Naive thymus-derived CD4-positive, alpha-beta T cell (primary cell): ENCODE data around the gene MACO1. TPM values are rescaled to one million over a fixed set of nuclear protein-coding genes. Genes with fewer than 3 reads are reported as not detected.
"Not testable (repeated sequence)": the region's sequence is repeated elsewhere in the genome, so short reads cannot be mapped to it uniquely, and the experiment has no call there.

Source experiments
- ATAC-seq: fragments of 150-1000 bp; cut with Tn5 transposase; 2 replicates; pipeline ENCODE4 v1.10.0; 2021; ENCODE audit warnings: mild to moderate bottlenecking, moderate library complexity
- CTCF ChIA-PET: fragments of 350-600 bp; sonication (Branson Sonifier 250); formaldehyde crosslinking; loops from one replicate; lab custom pipeline; 2021; ENCODE audit warnings: antibody characterized with exemption; lab: Charles Lee
- POLR2A ChIA-PET: fragments of 350-600 bp; sonication (Branson Sonifier 250); formaldehyde crosslinking; loops from one replicate; lab custom pipeline; 2021; ENCODE audit warnings: antibody characterized with exemption, inconsistent platforms; lab: Charles Lee
- DNase-seq, 9 donors: peaks; one replicate each; pipeline versions ENCODE4 v3.0.0 to v3.0.0-alpha.2; 2020 to 2022; ENCODE audit warnings: mixed read lengths in 1 of 9
- H3K27ac ChIP-seq: one replicate; pipeline ENCODE4 v1.7.0; 2013; ENCODE audit warnings: mild to moderate bottlenecking, low read depth, low read length, moderate library complexity
- H3K27me3 ChIP-seq, 2 donors: one replicate each; pipeline ENCODE4 v1.7.0; 2013; ENCODE audit warnings: low read length in 2 of 2, mild to moderate bottlenecking in 2 of 2, moderate library complexity in 2 of 2; ENCODE audit not compliant: control insufficient read depth in 2 of 2, insufficient read depth in 2 of 2
- H3K36me3 ChIP-seq, 3 experiments: 1 replicate in 2 of 3; 2 replicates in 1 of 3; pipeline ENCODE4 v1.7.0; 2013; ENCODE audit warnings: low read length in 3 of 3, mild to moderate bottlenecking in 3 of 3, moderate library complexity in 1 of 3; ENCODE audit not compliant: insufficient read depth in 3 of 3, control insufficient read depth in 2 of 3
- H3K4me1 ChIP-seq, 2 donors: one replicate each; pipeline ENCODE4 v1.7.0; 2013; ENCODE audit warnings: low read length in 2 of 2, mild to moderate bottlenecking in 2 of 2, moderate library complexity in 1 of 2; ENCODE audit not compliant: control insufficient read depth in 2 of 2, insufficient read depth in 2 of 2
- H3K4me3 ChIP-seq: 2 replicates; pipeline ENCODE4 v1.7.0; 2013; ENCODE audit warnings: mild to moderate bottlenecking, low read length
- H3K9me3 ChIP-seq, 3 experiments: 1 replicate in 2 of 3; 2 replicates in 1 of 3; pipeline ENCODE4 v1.7.0; 2013; ENCODE audit warnings: low read length in 3 of 3; ENCODE audit not compliant: control insufficient read depth in 2 of 3
- H3K27ac Mint-ChIP-seq, 9 donors: one replicate each; pipeline ENCODE4 v1.8.0; 2020 to 2022; ENCODE audit warnings: mixed read lengths in 9 of 9, mild to moderate bottlenecking in 8 of 9, moderate library complexity in 5 of 9, inconsistent platforms in 2 of 9
- H3K27me3 Mint-ChIP-seq, 5 donors: one replicate each; pipeline ENCODE4 v1.8.0; 2021 to 2022; ENCODE audit warnings: mixed read lengths in 5 of 5, mild to moderate bottlenecking in 1 of 5
- H3K36me3 Mint-ChIP-seq, 5 donors: one replicate each; pipeline ENCODE4 v1.8.0; 2020 to 2022; ENCODE audit warnings: mixed read lengths in 5 of 5, mild to moderate bottlenecking in 3 of 5, inconsistent platforms in 1 of 5
- H3K4me1 Mint-ChIP-seq, 7 donors: one replicate each; pipeline ENCODE4 v1.8.0; 2020 to 2022; ENCODE audit warnings: mixed read lengths in 7 of 7, mild to moderate bottlenecking in 3 of 7, inconsistent platforms in 1 of 7
- H3K4me3 Mint-ChIP-seq, 10 donors: one replicate each; pipeline ENCODE4 v1.8.0; 2020 to 2022; ENCODE audit warnings: mild to moderate bottlenecking in 10 of 10, mixed read lengths in 10 of 10, moderate library complexity in 6 of 10, inconsistent platforms in 2 of 10
- H3K9me3 Mint-ChIP-seq, 11 donors: one replicate each; pipeline ENCODE4 v1.8.0; 2020 to 2022; ENCODE audit warnings: mixed read lengths in 11 of 11, mild to moderate bottlenecking in 4 of 11, inconsistent platforms in 1 of 11, moderate library complexity in 1 of 11
- intact Hi-C, 2 donors: fragments of 100-400 bp; cut with micrococcal nuclease; formaldehyde crosslinking; loops; one replicate each; pipeline ENCODE4 v1.15.1; 2023
- polyA plus RNA-seq, 2 donors: library from polyadenylated mRNA; unstranded; fragments of 300-500 nt; fragmentation: Illumina TruSeq; gene quantifications; one replicate each; pipeline ENCODE4 v1.2.3, GENCODE V29; 2021
- total RNA-seq, 6 experiments: library from RNA in 5 of 6; stranded (reverse) in 5 of 6; gene quantifications; 1 replicate in 5 of 6; 2 replicates in 1 of 6; pipeline ENCODE4 v1.2.3 and lab custom pipeline; 2021 to 2026

Gene MACO1, protein sequence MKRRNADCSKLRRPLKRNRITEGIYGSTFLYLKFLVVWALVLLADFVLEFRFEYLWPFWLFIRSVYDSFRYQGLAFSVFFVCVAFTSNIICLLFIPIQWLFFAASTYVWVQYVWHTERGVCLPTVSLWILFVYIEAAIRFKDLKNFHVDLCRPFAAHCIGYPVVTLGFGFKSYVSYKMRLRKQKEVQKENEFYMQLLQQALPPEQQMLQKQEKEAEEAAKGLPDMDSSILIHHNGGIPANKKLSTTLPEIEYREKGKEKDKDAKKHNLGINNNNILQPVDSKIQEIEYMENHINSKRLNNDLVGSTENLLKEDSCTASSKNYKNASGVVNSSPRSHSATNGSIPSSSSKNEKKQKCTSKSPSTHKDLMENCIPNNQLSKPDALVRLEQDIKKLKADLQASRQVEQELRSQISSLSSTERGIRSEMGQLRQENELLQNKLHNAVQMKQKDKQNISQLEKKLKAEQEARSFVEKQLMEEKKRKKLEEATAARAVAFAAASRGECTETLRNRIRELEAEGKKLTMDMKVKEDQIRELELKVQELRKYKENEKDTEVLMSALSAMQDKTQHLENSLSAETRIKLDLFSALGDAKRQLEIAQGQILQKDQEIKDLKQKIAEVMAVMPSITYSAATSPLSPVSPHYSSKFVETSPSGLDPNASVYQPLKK
- 10 to 100 TPM; 16.7 to 25.9 (median 22.0) TPM for total RNA-seq
- 1 to 10 TPM; 8.8 to 9.8 TPM for polyA plus RNA-seq
- 63.0 reads per million, percentile 76 among the genes with 10 or more reads in this experiment for total RNA-seq (lab: John Stamatoyannopoulos, UW)

DNA sequence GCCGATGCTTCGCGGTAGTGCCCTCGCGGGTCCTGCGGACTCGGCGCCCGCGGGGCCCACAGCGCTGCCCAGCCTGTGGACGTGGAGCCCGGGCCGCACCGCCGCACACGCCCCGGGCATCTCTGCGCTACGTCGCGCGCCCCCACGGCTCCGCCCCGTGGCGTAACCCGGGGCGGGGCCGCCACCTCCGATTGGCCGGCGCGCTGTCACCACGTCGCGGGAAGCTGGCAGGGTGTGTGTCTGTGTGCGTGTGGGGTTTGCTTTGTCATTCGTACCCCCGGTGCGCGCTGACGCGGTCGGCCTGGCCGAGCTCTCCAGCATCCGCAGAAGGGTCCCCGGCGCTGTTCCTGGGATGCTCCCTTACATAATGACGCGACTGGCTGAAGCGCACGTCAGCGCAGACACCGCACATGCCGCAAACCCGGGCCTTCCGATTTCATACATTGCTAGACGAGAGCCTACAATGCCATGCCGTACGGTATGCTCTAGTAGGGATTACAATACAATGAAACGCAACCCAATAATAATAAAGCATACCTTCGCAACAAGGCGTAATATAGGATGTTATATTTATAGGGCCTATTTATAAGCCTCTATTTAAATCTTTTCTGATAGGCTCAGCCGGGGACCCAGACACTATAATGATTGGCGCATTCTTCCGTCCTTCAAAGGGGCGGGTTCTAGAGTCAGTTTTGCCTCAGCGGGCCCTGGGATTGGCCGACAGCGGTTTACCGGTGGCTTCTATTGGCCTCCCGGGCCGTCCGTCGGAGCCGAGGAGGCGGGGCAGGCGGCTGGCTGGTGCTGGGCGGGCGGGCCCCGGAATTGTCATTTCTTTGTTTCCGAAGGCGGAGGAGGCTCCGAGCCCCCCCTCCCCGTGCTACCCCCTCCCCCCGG is at the start of gene MACO1:
MACO1 (plus strand) TSS at position 825 of the 894 bp plus-strand sequence. CDS start 202 bp downstream, outside the sequence.
- Histone ChIP-seq H3K27ac (peak within 1 kb of the TSS; percentile 96), H3K27me3 (no peaks in the 10 kb centered on the region), H3K4me1 (peaks cover 26 to 28% of the 10 kb centered on the region in 2 donors), H3K4me3 (peak within 1 kb of the TSS; percentile 100), H3K36me3 (no peaks in the 10 kb centered on the region), H3K9me3 (no peaks in the 10 kb centered on the region)
- H3K9me3 Mint-ChIP-seq: peaks cover 0 to 6% (median 0%) of the 10 kb centered on the region in 11 donors
- H3K4me1 Mint-ChIP-seq: peaks cover 26 to 50% (median 42%) of the 10 kb centered on the region in 7 donors
- H3K27ac Mint-ChIP-seq: peak within 1 kb of the TSS; percentile 96 to 100 (median 100)
- H3K27me3 Mint-ChIP-seq: peaks cover 0 to 3% (median 0%) of the 10 kb centered on the region in 5 donors
- H3K36me3 Mint-ChIP-seq: peaks cover 0 to 5% (median 0%) of the 10 kb centered on the region in 5 donors
- CTCF ChIA-PET: interaction anchor here (1.0 to 1.8 kb wide), 2 partner anchors 20 to 51 kb away, joined by 3 to 6 read pairs; no protein-coding TSS in a partner anchor
- ATAC-seq (peak; percentile 91), DNase-seq (peak; percentile 93 to 99 (median 98))
- H3K4me3 Mint-ChIP-seq: peak within 1 kb of the TSS; percentile 93 to 99 (median 98)
- POLR2A ChIA-PET: interaction anchor here (0.6 to 3.6 kb wide), 11 partner anchors 29 to 1167 kb away, joined by 3 to 24 read pairs (median 5); partner anchors contain the start of genes MTFR1L and SYF2
- intact Hi-C loops: loop anchor here (1.0 to 10.0 kb wide), 12 partner anchors 37 to 928 kb away; partner anchors contain the start of genes PAFAH2 (in 2 of the 2), TMEM50A (in 2 of the 2), CLIC4 (in 1 of the 2) and MAN1C1 (in 1 of the 2)

DNA sequence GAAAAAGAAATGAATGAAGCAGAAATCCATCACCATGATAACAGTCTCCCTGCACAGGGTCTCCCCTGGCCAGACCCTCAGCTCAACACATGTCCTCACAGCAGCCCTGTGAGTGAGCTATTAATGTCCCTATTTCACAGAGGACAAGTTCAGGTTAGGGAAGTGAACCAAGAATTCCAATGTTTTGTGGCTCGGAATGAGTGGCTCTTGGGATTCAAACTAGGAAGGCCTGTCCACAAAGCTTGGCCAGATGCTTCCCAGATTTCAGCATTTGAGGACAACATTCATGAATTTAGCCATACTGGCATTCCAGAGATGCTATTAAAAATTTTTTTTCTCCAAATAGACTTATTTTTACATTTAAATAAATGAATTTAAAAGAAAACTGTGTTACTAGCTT is 48.2 kb upstream of the MACO1 start:
- H3K9me3 ChIP-seq, H3K9me3 Mint-ChIP-seq, H3K4me3 Mint-ChIP-seq, H3K36me3 Mint-ChIP-seq, H3K27ac ChIP-seq, H3K27ac Mint-ChIP-seq, CTCF ChIA-PET, ATAC-seq, H3K4me1 Mint-ChIP-seq, H3K4me3 ChIP-seq, intact Hi-C loops, POLR2A ChIA-PET, H3K36me3 ChIP-seq, H3K4me1 ChIP-seq, DNase-seq, H3K27me3 ChIP-seq: not testable (repeated sequence)
- peaks cover 0 to 22% (median 0%) of the 10 kb centered on the region in 5 donors for H3K27me3 Mint-ChIP-seq

DNA sequence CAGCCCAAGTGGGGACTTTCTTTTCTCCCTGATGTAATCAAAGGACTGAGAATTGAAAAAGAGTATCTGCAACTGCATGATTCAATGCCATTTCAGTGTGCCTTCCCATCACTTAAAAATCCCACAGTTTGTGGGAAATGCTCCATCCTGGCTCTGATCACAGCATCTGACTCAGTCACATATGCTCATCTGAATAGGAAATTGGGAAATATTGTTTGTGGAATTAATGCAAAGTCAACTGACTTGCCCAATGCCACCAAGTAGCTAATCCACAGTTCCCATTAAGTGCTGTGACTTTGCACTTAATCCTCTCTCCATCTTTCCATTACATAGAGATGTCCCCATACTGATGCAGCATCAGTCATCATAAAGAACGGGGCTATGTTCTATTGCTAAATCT is 47.6 kb upstream of the MACO1 start:
- POLR2A ChIA-PET, intact Hi-C loops, H3K4me1 Mint-ChIP-seq, H3K4me3 ChIP-seq, CTCF ChIA-PET, H3K27ac ChIP-seq, H3K9me3 ChIP-seq, DNase-seq, H3K4me1 ChIP-seq, H3K27me3 ChIP-seq, H3K27ac Mint-ChIP-seq, H3K4me3 Mint-ChIP-seq, H3K36me3 ChIP-seq, H3K36me3 Mint-ChIP-seq, H3K9me3 Mint-ChIP-seq: not testable (repeated sequence)
- peaks cover 0 to 20% (median 0%) of the 10 kb centered on the region in 5 donors for H3K27me3 Mint-ChIP-seq
- peak; percentile 77 for ATAC-seq

DNA sequence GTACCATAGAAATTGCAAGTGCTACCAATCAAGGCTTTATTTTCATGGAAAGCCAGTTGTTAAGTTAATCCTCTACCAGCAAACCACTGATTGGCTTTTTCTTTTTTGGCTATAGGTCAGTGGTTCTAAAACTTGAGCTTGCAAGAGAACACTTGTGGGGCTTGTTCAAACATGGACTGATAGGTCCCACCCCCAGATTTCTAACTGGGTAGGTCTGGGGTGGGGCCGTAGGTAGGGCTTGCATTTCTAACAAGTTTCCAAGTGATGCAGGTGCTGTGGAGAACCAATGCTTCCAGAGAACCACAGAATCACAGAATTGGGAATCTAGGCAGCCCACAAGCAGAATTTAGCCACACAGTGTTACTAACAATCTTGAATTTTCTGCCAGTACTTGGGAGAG is 46.8 kb upstream of the MACO1 start:
- H3K27ac Mint-ChIP-seq, H3K4me1 ChIP-seq, H3K4me3 ChIP-seq, H3K4me3 Mint-ChIP-seq, H3K4me1 Mint-ChIP-seq, CTCF ChIA-PET, H3K27ac ChIP-seq, DNase-seq, H3K36me3 ChIP-seq, intact Hi-C loops, POLR2A ChIA-PET, H3K27me3 ChIP-seq, H3K9me3 ChIP-seq, ATAC-seq, H3K36me3 Mint-ChIP-seq, H3K9me3 Mint-ChIP-seq: not testable (repeated sequence)
- peaks cover 0 to 19% (median 0%) of the 10 kb centered on the region in 5 donors for H3K27me3 Mint-ChIP-seq

DNA sequence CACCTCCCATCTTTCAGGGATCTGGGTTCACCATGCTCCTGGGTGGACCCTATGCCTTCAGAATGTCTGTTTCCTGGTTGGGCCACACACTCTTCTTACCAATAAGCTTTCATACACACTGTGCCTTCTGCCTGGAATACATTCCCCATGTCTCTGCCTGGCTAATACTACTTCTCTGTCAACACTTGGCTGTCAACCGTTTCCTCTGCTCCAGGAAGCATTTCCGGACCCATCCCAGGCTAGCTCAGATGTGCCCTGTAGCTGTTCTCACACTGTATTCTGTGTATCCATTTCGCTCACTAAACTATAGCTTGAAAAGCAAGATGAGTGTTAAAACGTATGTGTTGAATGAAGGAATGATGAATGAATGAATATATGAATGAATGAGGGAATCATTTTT is 43.6 kb upstream of the MACO1 start:
- H3K4me1 Mint-ChIP-seq, H3K27ac Mint-ChIP-seq, H3K4me1 ChIP-seq, H3K9me3 Mint-ChIP-seq, H3K36me3 Mint-ChIP-seq, H3K4me3 Mint-ChIP-seq, H3K36me3 ChIP-seq, H3K27me3 ChIP-seq, ATAC-seq, H3K4me3 ChIP-seq, H3K27ac ChIP-seq, CTCF ChIA-PET, intact Hi-C loops, H3K9me3 ChIP-seq, POLR2A ChIA-PET, DNase-seq: not testable (repeated sequence)
- H3K27me3 Mint-ChIP-seq: peaks cover 0 to 24% (median 0%) of the 10 kb centered on the region in 5 donors

DNA sequence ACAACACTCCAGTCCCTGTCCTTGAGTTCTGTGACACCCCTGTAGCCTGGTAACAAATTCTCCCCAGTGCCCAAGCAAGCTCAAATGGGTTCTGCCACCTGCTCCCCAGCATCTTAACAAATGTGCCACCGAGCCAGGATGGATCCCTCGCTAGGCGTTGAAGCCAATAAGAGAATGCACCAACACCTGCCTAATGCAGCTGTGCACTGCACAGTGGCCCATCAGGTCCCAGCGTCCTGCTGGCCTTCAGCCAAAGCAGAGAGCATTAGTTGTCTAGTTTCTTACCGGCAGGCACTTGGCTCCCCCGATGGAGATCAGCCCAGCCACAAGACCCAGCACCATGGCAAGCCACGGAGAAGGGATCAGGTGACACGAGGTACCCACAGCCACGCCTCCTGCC is 42.0 kb upstream of the MACO1 start:
- H3K4me1 ChIP-seq, H3K4me3 Mint-ChIP-seq, H3K36me3 Mint-ChIP-seq, ATAC-seq, POLR2A ChIA-PET, CTCF ChIA-PET, H3K27me3 ChIP-seq, H3K9me3 Mint-ChIP-seq, H3K36me3 ChIP-seq, H3K9me3 ChIP-seq, H3K27ac Mint-ChIP-seq, H3K4me3 ChIP-seq, DNase-seq, intact Hi-C loops, H3K4me1 Mint-ChIP-seq, H3K27ac ChIP-seq: not testable (repeated sequence)
- peaks cover 0 to 19% (median 0%) of the 10 kb centered on the region in 5 donors for H3K27me3 Mint-ChIP-seq
